ENCODE results near the gene SDK1. TPM values are rescaled to one million over a fixed set of nuclear protein-coding genes. Genes with fewer than 3 reads are reported as not detected.

The SDK1 gene
- total and polyA plus RNA-seq, 2 donors (not counting 3 experiments of a cell fraction or from before 2014, with no cell fraction given) = 1.6 to 3.9 TPM

- no peak overlapping the region for H3K27ac ChIP-seq (ENCODE audit: insufficient read depth, low read depth, low read length)
- POLR2A ChIA-PET = no interaction called here
- dilution Hi-C loops (cut with MboI; ENCODE audit: extremely low pct_ligation_motif_present, low sequenced_read_pairs) (no loop called here), intact Hi-C loops (cut with micrococcal nuclease) (no loop called here)
- H2AFZ ChIP-seq (ENCODE audit: low read depth, low read length) = no peak overlapping the region
- no peaks in the 10 kb centered on the region for H3K9me1 ChIP-seq (replicated peaks; ENCODE audit: control insufficient read depth, extremely low read depth, insufficient read depth, low read length)
- no peak for TF ChIP-seq CTCF (IDR thresholded peaks at IDR 0.05; ENCODE audit: extremely low read depth in 1 of 2, insufficient read depth in 1 of 2, low read depth in 1 of 2, low read length in 2 of 2)
- TF ChIP-seq MAX (IDR thresholded peaks at IDR 0.05; ENCODE audit: insufficient read depth, insufficient read length) = no peak
- TF ChIP-seq JUN (IDR thresholded peaks at IDR 0.05; ENCODE audit: borderline replicate concordance, insufficient read depth, insufficient read length, low read depth) = no peak
- no peak for TF ChIP-seq POLR2AphosphoS5 (IDR thresholded peaks at IDR 0.05; ENCODE audit: insufficient read depth, low read depth, low read length)
- no peak for TF ChIP-seq FOS (IDR thresholded peaks at IDR 0.05; ENCODE audit: borderline replicate concordance, insufficient read depth, low read length)
- no peaks in the 10 kb centered on the region for H3K79me2 ChIP-seq (ENCODE audit: control insufficient read depth, insufficient read depth, low read length)
- no peak overlapping the region for H3K4me3 ChIP-seq (replicated peaks in 1 of 3; ENCODE audit: insufficient read depth in 1 of 3, low read depth in 1 of 3, low read length in 3 of 3)
- H3K27me3 ChIP-seq (ENCODE audit: control insufficient read depth in 2 of 2, insufficient read depth in 2 of 2, low read length in 2 of 2) = no peaks in the 10 kb centered on the region
- DNase-seq (ENCODE audit: low read depth, low spot score) = no peak
- H3K4me2 ChIP-seq (ENCODE audit: insufficient read depth, low read length) = no peak overlapping the region
- H3K9ac ChIP-seq (replicated peaks; ENCODE audit: extremely low read depth, insufficient read depth, low read length) = no peak overlapping the region
- H4K20me1 ChIP-seq (replicated peaks; ENCODE audit: control insufficient read depth, extremely low read depth, insufficient read depth, low read length) = no peaks in the 10 kb centered on the region
- no peaks in the 10 kb centered on the region for H3K36me3 ChIP-seq (ENCODE audit: control insufficient read depth in 2 of 2, extremely low read depth in 1 of 2, insufficient read depth in 2 of 2, low read length in 2 of 2)
- peaks cover 3% of the 10 kb centered on the region for H3K4me1 ChIP-seq (ENCODE audit: control insufficient read depth, extremely low read depth, insufficient read depth, low read length)
- CTCF ChIA-PET = no interaction called here
- BruUV-seq (replicated peaks) = no TSS peak
- FAIRE-seq = no peak
- no peaks in the 10 kb centered on the region for H3K9me3 ChIP-seq (replicated peaks; ENCODE audit: control insufficient read depth, insufficient read depth, low read length)
These were observed 459.6 kb downstream of the SDK1 start for GRCh38 chr7:3760651-3761050.

All from endothelial cell of umbilical vein (primary cell).